ENCODE results near the gene NFKBIA.
A peak's percentile ranks its signal among the peaks of the same experiment; 100 is the strongest.

Gene NFKBIA

DNA sequence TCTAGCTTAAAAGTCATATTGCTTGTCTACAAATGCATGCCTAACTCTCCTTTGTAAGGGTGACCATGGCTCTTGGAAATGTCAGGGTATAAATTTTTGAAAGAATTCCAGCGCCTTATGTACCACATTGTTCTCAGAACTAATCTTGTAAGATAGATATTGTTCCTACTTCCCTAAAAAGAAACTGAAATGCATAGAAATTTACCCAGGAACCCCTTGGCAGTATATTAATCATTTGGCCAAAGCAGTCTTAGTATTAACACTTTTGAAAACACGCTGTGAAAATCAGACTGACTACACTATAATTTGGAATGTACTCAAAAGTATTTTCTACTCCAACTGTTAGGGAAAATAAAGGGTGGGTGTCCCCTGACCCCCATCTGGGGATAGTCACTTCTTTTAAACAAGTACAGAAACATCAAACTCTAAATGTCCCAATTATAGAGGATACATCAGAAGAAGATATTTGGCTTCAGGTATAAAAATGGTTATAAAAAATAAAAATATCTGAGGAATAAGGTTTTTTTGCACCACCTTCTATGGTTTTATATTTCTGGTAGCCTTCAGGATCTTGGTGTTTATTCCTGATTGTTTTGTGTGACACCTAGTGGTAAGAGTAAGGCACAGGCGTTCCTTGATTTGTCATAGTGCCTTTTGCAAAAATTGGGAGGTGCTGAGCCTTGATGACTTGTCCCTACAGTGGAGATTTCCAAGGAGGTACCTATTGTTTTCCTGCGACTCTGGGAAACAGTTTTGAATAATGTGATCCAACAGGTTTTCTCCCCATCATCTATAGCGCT, 2.2 kb upstream of the NFKBIA start:
- Histone ChIP-seq H3K27ac (ENCODE audit: low read length) (no peak overlapping the region; the same call in 1 of the 2 replicates), H3K9ac (ENCODE audit: low read depth, low read length) (no peak overlapping the region), H3K27me3 (ENCODE audit: insufficient read depth, low read length, poor library complexity) (no peaks in the 10 kb centered on the region), H2AFZ (ENCODE audit: low read depth, low read length) (no peak overlapping the region), H4K20me1 (ENCODE audit: insufficient read depth, low read length) (peaks cover 22% of the 10 kb centered on the region), H3K9me3 (ENCODE audit: insufficient read depth, low read length, severe bottlenecking) (no peaks in the 10 kb centered on the region), H3K36me3 (ENCODE audit: insufficient read depth, low read length) (peaks cover 20% of the 10 kb centered on the region), H3K4me3 (ENCODE audit: low read depth in 1 of 2, low read length in 2 of 2) (no peak overlapping the region), H3K4me1 (ENCODE audit: insufficient read depth, low read length) (peaks cover 42% of the 10 kb centered on the region), H3K4me2 (ENCODE audit: insufficient read depth, low read length) (no peak overlapping the region), H3K79me2 (ENCODE audit: insufficient read depth, low read length) (peaks cover 41% of the 10 kb centered on the region)
- DNase-seq (peak; percentile 53), ATAC-seq (ENCODE audit: insufficient read depth, low read depth) (0 out of 3 replicates have a peak, but pooled peaks have one; percentile 16)
- TF ChIP-seq EZH2 (IDR thresholded peaks at IDR 0.05; ENCODE audit: borderline replicate concordance, low read depth, low read length, severe bottlenecking), result no peak
- TF ChIP-seq CTCF (IDR thresholded peaks at IDR 0.05; ENCODE audit: borderline replicate concordance, extremely low read depth, low read length, poor library complexity, severe bottlenecking), result peak; percentile 93

DNA sequence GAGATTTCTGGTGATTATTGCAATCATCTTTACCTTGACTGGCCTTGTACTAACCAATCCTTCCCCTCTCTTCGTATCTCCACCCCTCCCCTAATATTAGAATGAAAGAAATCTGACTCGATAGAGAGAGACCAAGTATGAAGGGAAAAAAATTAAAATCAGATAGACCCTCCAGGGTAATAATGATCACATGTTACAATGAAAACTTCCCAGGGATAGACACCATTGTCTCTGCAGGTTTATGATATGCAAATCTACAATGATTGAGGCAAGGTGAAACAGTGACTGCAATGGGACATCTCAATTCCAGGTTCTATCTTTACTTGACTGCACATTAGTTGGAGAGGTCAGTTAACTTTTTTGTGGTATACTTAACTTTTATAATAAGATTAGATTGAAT, 1.5 kb upstream of the NFKBIA start:
- ATAC-seq (ENCODE audit: insufficient read depth, low read depth) (no peak), DNase-seq (no peak)
- H3K4me3 ChIP-seq (ENCODE audit: low read depth in 1 of 2, low read length in 2 of 2), result no peak overlapping the region
- no peak for TF ChIP-seq EZH2 (IDR thresholded peaks at IDR 0.05; ENCODE audit: borderline replicate concordance, low read depth, low read length, severe bottlenecking)
- no peak for TF ChIP-seq CTCF (IDR thresholded peaks at IDR 0.05; ENCODE audit: borderline replicate concordance, extremely low read depth, low read length, poor library complexity, severe bottlenecking)
- H3K36me3 ChIP-seq (ENCODE audit: insufficient read depth, low read length), result peaks cover 26% of the 10 kb centered on the region
- H3K4me1 ChIP-seq (ENCODE audit: insufficient read depth, low read length), result peaks cover 48% of the 10 kb centered on the region
- peaks cover 43% of the 10 kb centered on the region for H3K79me2 ChIP-seq (ENCODE audit: insufficient read depth, low read length)
- no peaks in the 10 kb centered on the region for H3K9me3 ChIP-seq (ENCODE audit: insufficient read depth, low read length, severe bottlenecking)
- H4K20me1 ChIP-seq (ENCODE audit: insufficient read depth, low read length), result peaks cover 24% of the 10 kb centered on the region
- peak overlapping the region; percentile 98; the same call in 1 of the 2 replicates for H3K27ac ChIP-seq (ENCODE audit: low read length)
- no peaks in the 10 kb centered on the region for H3K27me3 ChIP-seq (ENCODE audit: insufficient read depth, low read length, poor library complexity)
- no peak overlapping the region; the same call in 1 of the 2 replicates for H3K9ac ChIP-seq (ENCODE audit: low read depth, low read length)
- no peak overlapping the region for H2AFZ ChIP-seq (ENCODE audit: low read depth, low read length)
- peak overlapping the region; percentile 86; the same call in 1 of the 2 replicates for H3K4me2 ChIP-seq (ENCODE audit: insufficient read depth, low read length)

GRCh38 chr14:35405304-35405996, 901 bp upstream of the NFKBIA start:
- DNase-seq, result no peak
- peak overlapping the region; percentile 98 for H3K27ac ChIP-seq (ENCODE audit: low read length)
- H3K27me3 ChIP-seq (ENCODE audit: insufficient read depth, low read length, poor library complexity), result no peaks in the 10 kb centered on the region
- H3K9ac ChIP-seq (ENCODE audit: low read depth, low read length), result peak overlapping the region; percentile 98
- ATAC-seq (ENCODE audit: insufficient read depth, low read depth), result no peak
- H3K4me2 ChIP-seq (ENCODE audit: insufficient read depth, low read length), result peak overlapping the region; percentile 86
- H3K4me1 ChIP-seq (ENCODE audit: insufficient read depth, low read length), result peaks cover 48% of the 10 kb centered on the region
- H4K20me1 ChIP-seq (ENCODE audit: insufficient read depth, low read length), result peaks cover 25% of the 10 kb centered on the region
- no peak for TF ChIP-seq CTCF (IDR thresholded peaks at IDR 0.05; ENCODE audit: borderline replicate concordance, extremely low read depth, low read length, poor library complexity, severe bottlenecking)
- TF ChIP-seq EZH2 (IDR thresholded peaks at IDR 0.05; ENCODE audit: borderline replicate concordance, low read depth, low read length, severe bottlenecking), result no peak
- H3K36me3 ChIP-seq (ENCODE audit: insufficient read depth, low read length), result peaks cover 33% of the 10 kb centered on the region
- peak overlapping the region; percentile 87 for H2AFZ ChIP-seq (ENCODE audit: low read depth, low read length)
- H3K4me3 ChIP-seq (ENCODE audit: low read depth in 1 of 2, low read length in 2 of 2), result peak overlapping the region; percentile 90 to 93; a peak in 3 of 4 replicates
- H3K9me3 ChIP-seq (ENCODE audit: insufficient read depth, low read length, severe bottlenecking), result no peaks in the 10 kb centered on the region
- H3K79me2 ChIP-seq (ENCODE audit: insufficient read depth, low read length), result peaks cover 43% of the 10 kb centered on the region

Measured in DND-41 (cell line).